Fibroblast of upper back skin (primary cell): Measurements from ENCODE around the gene CA10.

Experiments
- DNase-seq: peaks from one replicate; pipeline ENCODE4 v3.0.0-alpha.2; 2013

The CA10 gene

GRCh38 chr17:52041123-52041617 is 117.3 kb downstream of the CA10 start:
- DNase-seq, result no peak

- no peak for DNase-seq
These were observed 122.1 kb downstream of the CA10 start for GRCh38 chr17:52036416-52036815.

- DNase-seq, result no peak
These were observed 123.1 kb downstream of the CA10 start for GRCh38 chr17:52035336-52035915.

- DNase-seq, result no peak
These were observed 126.1 kb downstream of the CA10 start for GRCh38 chr17:52032454-52032853.

- DNase-seq, result no peak
These were observed 128.5 kb downstream of the CA10 start for GRCh38 chr17:52030052-52030451.

GRCh38 chr17:52027620-52028295 is 130.8 kb downstream of the CA10 start:
- peak; percentile 82 for DNase-seq

- DNase-seq, result no peak
These were observed 131.4 kb downstream of the CA10 start for GRCh38 chr17:52027081-52027480.

- peak; percentile 19 for DNase-seq
These were observed 132.4 kb downstream of the CA10 start for GRCh38 chr17:52026075-52026474.

GRCh38 chr17:52025236-52025635 is 133.3 kb downstream of the CA10 start:
- DNase-seq, result peak; percentile 59

- DNase-seq, result peak; percentile 69
These were observed 134.1 kb downstream of the CA10 start for GRCh38 chr17:52024300-52024870.

- no peak for DNase-seq
These were observed 147.4 kb downstream of the CA10 start for GRCh38 chr17:52011064-52011463.

- DNase-seq, result no peak
These were observed 158.9 kb downstream of the CA10 start for GRCh38 chr17:51999654-52000053.

- no peak for DNase-seq
These were observed 160.8 kb downstream of the CA10 start for GRCh38 chr17:51997723-51998122.

GRCh38 chr17:51995797-51996403 is 162.6 kb downstream of the CA10 start:
- DNase-seq, result peak; percentile 24

GRCh38 chr17:51992864-51993416 is 165.6 kb downstream of the CA10 start:
- DNase-seq, result no peak

- DNase-seq, result no peak
These were observed 187.4 kb downstream of the CA10 start for GRCh38 chr17:51971121-51971520.

- DNase-seq, result no peak
These were observed 196.8 kb downstream of the CA10 start for GRCh38 chr17:51961689-51962088.

GRCh38 chr17:51957786-51958185 is 200.7 kb downstream of the CA10 start:
- DNase-seq, result no peak

- no peak for DNase-seq
These were observed 203.3 kb downstream of the CA10 start for GRCh38 chr17:51955245-51955644.

- DNase-seq, result no peak
These were observed 204.2 kb downstream of the CA10 start for GRCh38 chr17:51954232-51954765.

GRCh38 chr17:51951741-51952140 is 206.8 kb downstream of the CA10 start:
- DNase-seq, result no peak

GRCh38 chr17:51948128-51948527 is 210.4 kb downstream of the CA10 start:
- DNase-seq, result no peak

GRCh38 chr17:51947160-51947735 is 211.3 kb downstream of the CA10 start:
- no peak for DNase-seq
